Esophagus muscularis mucosa (tissue), 4 donors: ENCODE data around the gene FAM222B.

ENCODE experiments used
- EP300 ChIP-seq: sonication (generic); formaldehyde crosslinking; IDR thresholded peaks from one replicate; pipeline ENCODE4 v1.6.1; 2017; ENCODE audit warnings: antibody characterized with exemption
- POLR2A ChIP-seq: fragments of 450-650 bp; IDR thresholded peaks from one replicate; pipeline ENCODE4 v1.6.1; 2017; ENCODE audit warnings: antibody characterized with exemption, moderate library complexity, mild to moderate bottlenecking, low read depth
- POLR2AphosphoS5 ChIP-seq, 2 donors: sonication (generic); formaldehyde crosslinking; IDR thresholded peaks; one replicate each; pipeline ENCODE4 v1.6.1; 2017; ENCODE audit warnings: antibody characterized with exemption in 2 of 2
- TF ChIP-seq, protein P1 (sequence below), 3 experiments: fragments of 200-600 bp in 2 of 3; fragments of 450-650 bp in 1 of 3; sonication (generic) in 2 of 3; IDR thresholded peaks; one replicate each; pipeline ENCODE4 v1.5.1; 2017 to 2019; ENCODE audit warnings: antibody characterized with exemption in 3 of 3, mild to moderate bottlenecking in 2 of 3, moderate library complexity in 1 of 3

DNA sequence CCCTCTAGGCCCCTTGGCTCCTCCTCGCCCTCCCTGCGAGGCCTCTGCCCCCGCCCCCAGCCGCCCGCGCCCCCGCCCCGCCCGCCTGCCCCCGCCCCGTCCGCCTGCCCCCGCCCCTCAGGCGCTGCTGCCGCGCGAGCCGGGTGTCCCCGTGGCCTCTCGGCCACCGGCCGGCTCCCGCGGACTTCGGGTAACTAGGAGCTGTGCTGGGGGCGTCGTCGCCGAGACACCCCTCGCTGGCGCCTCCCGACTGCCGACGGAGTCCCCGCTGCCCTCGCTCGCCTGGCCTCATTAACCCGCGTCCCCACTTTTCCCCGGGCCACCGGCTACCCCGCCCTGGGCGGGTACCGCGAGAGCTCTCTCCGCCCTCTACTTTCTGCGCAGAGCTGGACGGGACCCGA, 116.4 kb downstream of the FAM222B start, which contains the start of gene TLCD1:
- TF ChIP-seq, protein P1, sequence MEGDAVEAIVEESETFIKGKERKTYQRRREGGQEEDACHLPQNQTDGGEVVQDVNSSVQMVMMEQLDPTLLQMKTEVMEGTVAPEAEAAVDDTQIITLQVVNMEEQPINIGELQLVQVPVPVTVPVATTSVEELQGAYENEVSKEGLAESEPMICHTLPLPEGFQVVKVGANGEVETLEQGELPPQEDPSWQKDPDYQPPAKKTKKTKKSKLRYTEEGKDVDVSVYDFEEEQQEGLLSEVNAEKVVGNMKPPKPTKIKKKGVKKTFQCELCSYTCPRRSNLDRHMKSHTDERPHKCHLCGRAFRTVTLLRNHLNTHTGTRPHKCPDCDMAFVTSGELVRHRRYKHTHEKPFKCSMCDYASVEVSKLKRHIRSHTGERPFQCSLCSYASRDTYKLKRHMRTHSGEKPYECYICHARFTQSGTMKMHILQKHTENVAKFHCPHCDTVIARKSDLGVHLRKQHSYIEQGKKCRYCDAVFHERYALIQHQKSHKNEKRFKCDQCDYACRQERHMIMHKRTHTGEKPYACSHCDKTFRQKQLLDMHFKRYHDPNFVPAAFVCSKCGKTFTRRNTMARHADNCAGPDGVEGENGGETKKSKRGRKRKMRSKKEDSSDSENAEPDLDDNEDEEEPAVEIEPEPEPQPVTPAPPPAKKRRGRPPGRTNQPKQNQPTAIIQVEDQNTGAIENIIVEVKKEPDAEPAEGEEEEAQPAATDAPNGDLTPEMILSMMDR (IDR thresholded peaks at IDR 0.05), result no peak
- TF ChIP-seq POLR2A (no peak), POLR2AphosphoS5 (IDR thresholded peaks at IDR 0.05) (no peak), EP300 (no peak)
